Motor neuron (in vitro differentiated cells): ENCODE results near the gene ENKD1. TPM values are rescaled to one million over a fixed set of nuclear protein-coding genes. Genes with fewer than 3 reads are reported as not detected.

ENCODE experiments used
- total RNA-seq, 8 experiments: library from RNA; unstranded; fragments of 300-600 nt; gene quantifications; 2 replicates each; pipeline versions ENCODE4 v1.2.3 to v1.2.4, GENCODE V29; 2022

The ENKD1 gene
- total RNA-seq, 8 experiments from 2014 or later = 10.8 to 26.0 (median 17.4) TPM

Other genes with a start within 250 kb of the ENKD1 start
- 10 to 100 TPM in 4 of 8 experiments, 1 to 10 TPM in 3, under 1 TPM in 1; 0.64 to 17.4 (median 6.8) TPM for gene HSD11B2, start 235.6 kb downstream of the ENKD1 start, total RNA-seq
- gene ATP6V0D1, start 185.6 kb downstream of the ENKD1 start, total RNA-seq = 100 to 1,000 TPM in 2 of 8 experiments, 10 to 100 TPM in 6; 56.6 to 139 (median 69.4) TPM
- under 1 TPM in 3 of 8 experiments, not detected in 5; 0.27 to 0.81 (median 0.66) TPM for gene AGRP, start 183.2 kb downstream of the ENKD1 start, total RNA-seq
- gene RIPOR1, start 137.9 kb downstream of the ENKD1 start, total RNA-seq = 10 to 100 TPM; 11.2 to 35.5 (median 19.4) TPM
- gene CTCF, start 104.2 kb downstream of the ENKD1 start, total RNA-seq = 10 to 100 TPM; 19.6 to 47.6 (median 31.2) TPM
- 1 to 10 TPM in 6 of 8 experiments, under 1 TPM in 2; 0.66 to 6.9 (median 2.9) TPM for gene CARMIL2, start 21.6 kb downstream of the ENKD1 start, total RNA-seq
- 10 to 100 TPM in 7 of 8 experiments, 1 to 10 TPM in 1; 7.1 to 31.2 (median 20.4) TPM for gene ACD, start 6.5 kb downstream of the ENKD1 start, total RNA-seq
- gene PARD6A, start 5.8 kb downstream of the ENKD1 start, total RNA-seq = 10 to 100 TPM in 4 of 8 experiments, 1 to 10 TPM in 3, not detected in 1; 2.5 to 14.2 (median 12.4) TPM
- 1 to 10 TPM; 1.9 to 4.9 (median 2.9) TPM for gene C16orf86, start 64 bp upstream of the ENKD1 start, total RNA-seq
- 10 to 100 TPM; 13.1 to 48.8 (median 30.5) TPM for gene GFOD2, start 52.6 kb upstream of the ENKD1 start, total RNA-seq
- gene RANBP10, start 139.8 kb upstream of the ENKD1 start, total RNA-seq = 10 to 100 TPM in 2 of 8 experiments, 1 to 10 TPM in 6; 4.3 to 19.8 (median 7.6) TPM
- gene TSNAXIP1, start 140.1 kb upstream of the ENKD1 start, total RNA-seq = 10 to 100 TPM in 1 of 8 experiments, 1 to 10 TPM in 7; 1.0 to 13.0 (median 3.0) TPM
- gene THAP11, start 175.6 kb upstream of the ENKD1 start, total RNA-seq = 10 to 100 TPM; 17.6 to 26.9 (median 23.1) TPM
- gene NUTF2, start 180.2 kb upstream of the ENKD1 start, total RNA-seq = 100 to 1,000 TPM in 5 of 8 experiments, 10 to 100 TPM in 3; 52.2 to 122 (median 108) TPM
- gene CENPT, start 180.9 kb upstream of the ENKD1 start, total RNA-seq = 10 to 100 TPM; 21.4 to 42.8 (median 34.0) TPM
- gene EDC4, start 206.3 kb upstream of the ENKD1 start, total RNA-seq = 10 to 100 TPM; 25.2 to 60.8 (median 46.9) TPM
- 1 to 10 TPM in 1 of 8 experiments, under 1 TPM in 5, not detected in 2; 0.33 to 1.3 (median 0.68) TPM for gene NRN1L, start 218.1 kb upstream of the ENKD1 start, total RNA-seq
- 10 to 100 TPM in 6 of 8 experiments, 1 to 10 TPM in 2; 7.2 to 35.2 (median 13.9) TPM for gene PSKH1, start 226.5 kb upstream of the ENKD1 start, total RNA-seq